Lower lobe of right lung (tissue), 2 donors: ENCODE data around the gene CYP26A1. TPM values are rescaled to one million over a fixed set of nuclear protein-coding genes. Genes with fewer than 3 reads are reported as not detected.

Experiments used
- ATAC-seq, 2 donors: fragments of 200-7000 bp; cut with Tn5 transposase; one replicate each; pipeline ENCODE4 v1.9.1; 2020 to 2022; ENCODE audit warnings: mild to moderate bottlenecking in 2 of 2, moderate library complexity in 2 of 2
- DNase-seq: peaks from one replicate; pipeline ENCODE4 v3.0.0-alpha.2; 2020
- H3K27ac ChIP-seq: fragments of 200-600 bp; one replicate; pipeline ENCODE4 v1.8.0; 2022
- H3K27me3 ChIP-seq: fragments of 200-600 bp; one replicate; pipeline ENCODE4 v1.8.0; 2022; ENCODE audit warnings: low read depth
- H3K36me3 ChIP-seq: fragments of 200-600 bp; one replicate; pipeline ENCODE4 v1.8.0; 2022; ENCODE audit warnings: mild to moderate bottlenecking
- H3K4me1 ChIP-seq: fragments of 200-600 bp; one replicate; pipeline ENCODE4 v1.8.0; 2022
- H3K4me3 ChIP-seq: fragments of 200-600 bp; one replicate; pipeline ENCODE4 v1.8.0; 2022; ENCODE audit warnings: mild to moderate bottlenecking
- H3K9me3 ChIP-seq: fragments of 200-600 bp; one replicate; pipeline ENCODE4 v1.8.0; 2022
- CTCF ChIP-seq: fragments of 200-600 bp; IDR thresholded peaks from one replicate; pipeline ENCODE4 v1.8.0; 2022; ENCODE audit warnings: antibody characterized with exemption, mild to moderate bottlenecking
- intact Hi-C: fragments of 100-400 bp; cut with DNase I; formaldehyde crosslinking; loops from one replicate; pipeline ENCODE4 v1.11.0; 2022
- total RNA-seq: library from RNA; stranded (reverse); fragmentation: NEBNext Ultra II Directional; extraction: Animal tissue kit (Norgen Biotek cat#: 25700); gene quantifications from one replicate; pipeline ENCODE4 v1.2.1, GENCODE V29; 2021
- donor health status: DM: no; HTN: yes; CAD: no; lungs with severe emphysema.

Gene CYP26A1
- total RNA-seq, 1 donor from 2014 or later = not detected

GRCh38 chr10:93103953-93104352 lies 30.3 kb downstream of the CYP26A1 start:
- TF ChIP-seq CTCF = no peak

GRCh38 chr10:93106631-93107072 lies 33.0 kb downstream of the CYP26A1 start:
- ATAC-seq (no peak), DNase-seq (no peak)
- Histone ChIP-seq H3K27ac (no peak overlapping the region), H3K36me3 (no peaks in the 10 kb centered on the region), H3K27me3 (no peaks in the 10 kb centered on the region), H3K4me3 (no peak overlapping the region), H3K9me3 (no peaks in the 10 kb centered on the region), H3K4me1 (no peaks in the 10 kb centered on the region)
- TF ChIP-seq CTCF = no peak
- intact Hi-C loops = no loop called here

More at GRCh38 chr10:93103953-93104352, 30.3 kb downstream of the CYP26A1 start:
- DNase-seq = no peak
- ATAC-seq = no peak
- no peaks in the 10 kb centered on the region for H3K9me3 ChIP-seq
- no peak overlapping the region for H3K27ac ChIP-seq
- no peak overlapping the region for H3K4me3 ChIP-seq
- no peaks in the 10 kb centered on the region for H3K4me1 ChIP-seq
- intact Hi-C loops = no loop called here
- H3K27me3 ChIP-seq = no peaks in the 10 kb centered on the region
- H3K36me3 ChIP-seq = no peaks in the 10 kb centered on the region

- H3K4me3 ChIP-seq = no peak overlapping the region
- ATAC-seq = no peak
- TF ChIP-seq CTCF = no peak
- H3K9me3 ChIP-seq = no peaks in the 10 kb centered on the region
- H3K27ac ChIP-seq = no peak overlapping the region
- H3K36me3 ChIP-seq = no peaks in the 10 kb centered on the region
- H3K4me1 ChIP-seq = no peaks in the 10 kb centered on the region
- no peak for DNase-seq
- H3K27me3 ChIP-seq = peaks cover 5% of the 10 kb centered on the region
- intact Hi-C loops = no loop called here
Observed at GRCh38 chr10:93110472-93111146, 36.9 kb downstream of the CYP26A1 start.

GRCh38 chr10:93113042-93113441 lies 39.3 kb downstream of the CYP26A1 start:
- intact Hi-C loops = no loop called here
- Histone ChIP-seq H3K9me3 (no peaks in the 10 kb centered on the region), H3K36me3 (no peaks in the 10 kb centered on the region), H3K27me3 (peaks cover 5% of the 10 kb centered on the region), H3K4me3 (no peak overlapping the region), H3K4me1 (no peaks in the 10 kb centered on the region), H3K27ac (no peak overlapping the region)
- DNase-seq (no peak), ATAC-seq (no peak)
- no peak for TF ChIP-seq CTCF

- intact Hi-C loops = no loop called here
- DNase-seq (peak; percentile 60), ATAC-seq (peak; percentile 80 to 81)
- Histone ChIP-seq H3K4me3 (no peak overlapping the region), H3K4me1 (no peaks in the 10 kb centered on the region), H3K36me3 (no peaks in the 10 kb centered on the region), H3K9me3 (no peaks in the 10 kb centered on the region), H3K27me3 (peaks cover 5% of the 10 kb centered on the region), H3K27ac (no peak overlapping the region)
- TF ChIP-seq CTCF = peak; percentile 51
Observed at GRCh38 chr10:93115661-93116383, 42.1 kb downstream of the CYP26A1 start.
